SJSA1 (cell line): ENCODE data around the gene ZZZ3. TPM values are rescaled to one million over a fixed set of nuclear protein-coding genes. Genes with fewer than 3 reads are reported as not detected.
"Not testable (repeated sequence)": the region's sequence is repeated elsewhere in the genome, so short reads cannot be mapped to it uniquely, and the experiment has no call there.

Experiments
- DNase-seq, 2 experiments: peaks; one replicate each; pipeline ENCODE4 v3.0.0-alpha.2; 2015 to 2020; ENCODE audit warnings: low spot score in 2 of 2, low read depth in 1 of 2
- H3K27ac ChIP-seq: fragments of 250-450 bp; sonication (Bioruptor Pico); 2 replicates; pipeline ENCODE4 v1.5.1; 2020; ENCODE audit warnings: mild to moderate bottlenecking, moderate library complexity
- H3K27me3 ChIP-seq: fragments of 250-450 bp; sonication (Bioruptor Pico); replicated peaks from 2 replicates; pipeline ENCODE4 v1.5.1; 2020; ENCODE audit warnings: mild to moderate bottlenecking, moderate library complexity
- H3K36me3 ChIP-seq: fragments of 250-450 bp; sonication (Bioruptor Pico); 2 replicates; pipeline ENCODE4 v1.5.1; 2020; ENCODE audit warnings: mild to moderate bottlenecking
- H3K4me1 ChIP-seq: fragments of 250-450 bp; sonication (Bioruptor Pico); replicated peaks from 2 replicates; pipeline ENCODE4 v1.6.1; 2021; ENCODE audit warnings: mild to moderate bottlenecking
- H3K4me3 ChIP-seq: fragments of 250-450 bp; sonication (Bioruptor Pico); 2 replicates; pipeline ENCODE4 v1.5.1; 2020; ENCODE audit warnings: mild to moderate bottlenecking
- H3K9me3 ChIP-seq: fragments of 250-450 bp; sonication (Bioruptor Pico); replicated peaks from 2 replicates; pipeline ENCODE4 v1.5.1; 2020; ENCODE audit warnings: mild to moderate bottlenecking
- total RNA-seq: library from RNA; depleted of rRNA; stranded (reverse); fragments of >200 nt; shearing (Covaris generic); gene quantifications from 2 replicates; pipeline ENCODE4 v1.2.3, GENCODE V29; 2014

ZZZ3 gene
- total RNA-seq, 1 experiment from 2014 or later: 94.4 TPM

GRCh38 chr1:77683160-77684148 is 996 bp upstream of the ZZZ3 start:
- Histone ChIP-seq H3K27me3 (no peaks in the 10 kb centered on the region), H3K27ac (peak overlapping the region; percentile 84), H3K9me3 (no peaks in the 10 kb centered on the region), H3K4me3 (peak overlapping the region; percentile 61), H3K36me3 (no peaks in the 10 kb centered on the region), H3K4me1 (peaks cover 8% of the 10 kb centered on the region)
- DNase-seq: peak; percentile 97 to 98

- no peaks in the 10 kb centered on the region for H3K9me3 ChIP-seq
- no peak overlapping the region for H3K27ac ChIP-seq
These were observed 2.3 kb downstream of the ZZZ3 start for GRCh38 chr1:77680173-77680572.

GRCh38 chr1:77678660-77679610 is 3.5 kb downstream of the ZZZ3 start:
- Histone ChIP-seq H3K9me3 (no peaks in the 10 kb centered on the region), H3K27me3 (no peaks in the 10 kb centered on the region), H3K4me1 (peaks cover 12% of the 10 kb centered on the region), H3K4me3 (no peak overlapping the region), H3K27ac (no peak overlapping the region), H3K36me3 (0 out of 2 replicates have a peak, but pooled peaks cover 2% of the 10 kb centered on the region)
- no peak for DNase-seq

More at GRCh38 chr1:77680173-77680572, 2.3 kb downstream of the ZZZ3 start:
- 0 out of 2 replicates have a peak, but pooled peaks cover 2% of the 10 kb centered on the region for H3K36me3 ChIP-seq
- H3K4me3 ChIP-seq: no peak overlapping the region
- DNase-seq: no peak
- H3K27me3 ChIP-seq: no peaks in the 10 kb centered on the region
- peaks cover 8% of the 10 kb centered on the region for H3K4me1 ChIP-seq

GRCh38 chr1:77674807-77675206 is 7.7 kb downstream of the ZZZ3 start:
- H3K36me3 ChIP-seq, DNase-seq, H3K9me3 ChIP-seq, H3K27me3 ChIP-seq, H3K4me3 ChIP-seq, H3K27ac ChIP-seq: not testable (repeated sequence)
- peaks cover 34% of the 10 kb centered on the region for H3K4me1 ChIP-seq

GRCh38 chr1:77673716-77674355 is 8.6 kb downstream of the ZZZ3 start:
- Histone ChIP-seq H3K4me1 (peaks cover 34% of the 10 kb centered on the region), H3K27me3 (no peaks in the 10 kb centered on the region), H3K27ac (peak overlapping the region; percentile 36), H3K9me3 (no peaks in the 10 kb centered on the region), H3K36me3 (0 out of 2 replicates have a peak, but pooled peaks cover 2% of the 10 kb centered on the region), H3K4me3 (no peak overlapping the region)
- peak in 1 of 2 experiments; percentile 37 for DNase-seq

GRCh38 chr1:77673030-77673429 is 9.4 kb downstream of the ZZZ3 start:
- Histone ChIP-seq H3K4me1 (peaks cover 34% of the 10 kb centered on the region), H3K36me3 (0 out of 2 replicates have a peak, but pooled peaks cover 2% of the 10 kb centered on the region), H3K27ac (peak overlapping the region; percentile 59; the same call in 1 of the 2 replicates)

GRCh38 chr1:77672374-77672773 is 10.1 kb downstream of the ZZZ3 start:
- Histone ChIP-seq H3K27me3 (no peaks in the 10 kb centered on the region), H3K36me3 (0 out of 2 replicates have a peak, but pooled peaks cover 2% of the 10 kb centered on the region), H3K4me1 (peaks cover 34% of the 10 kb centered on the region), H3K9me3 (no peaks in the 10 kb centered on the region), H3K4me3 (peak overlapping the region; percentile 24), H3K27ac (peak overlapping the region; percentile 59)
- DNase-seq: no peak

More at GRCh38 chr1:77673030-77673429, 9.4 kb downstream of the ZZZ3 start:
- no peaks in the 10 kb centered on the region for H3K9me3 ChIP-seq
- H3K27me3 ChIP-seq: no peaks in the 10 kb centered on the region
- H3K4me3 ChIP-seq: no peak overlapping the region
- no peak for DNase-seq

GRCh38 chr1:77671836-77672235 is 10.6 kb downstream of the ZZZ3 start:
- no peaks in the 10 kb centered on the region for H3K9me3 ChIP-seq
- no peaks in the 10 kb centered on the region for H3K36me3 ChIP-seq
- H3K4me3 ChIP-seq: peak overlapping the region; percentile 24
- peak overlapping the region; percentile 59 for H3K27ac ChIP-seq
- peaks cover 34% of the 10 kb centered on the region for H3K4me1 ChIP-seq
- peak in 1 of 2 experiments; percentile 66 for DNase-seq
- H3K27me3 ChIP-seq: no peaks in the 10 kb centered on the region

- H3K36me3 ChIP-seq: no peaks in the 10 kb centered on the region
- H3K4me1 ChIP-seq: peaks cover 34% of the 10 kb centered on the region
- H3K27ac ChIP-seq: no peak overlapping the region
- no peaks in the 10 kb centered on the region for H3K27me3 ChIP-seq
- no peak overlapping the region for H3K4me3 ChIP-seq
- DNase-seq: no peak
- no peaks in the 10 kb centered on the region for H3K9me3 ChIP-seq
These were observed 12.1 kb downstream of the ZZZ3 start for GRCh38 chr1:77670330-77670729.

- Histone ChIP-seq H3K27me3 (no peaks in the 10 kb centered on the region), H3K4me3 (no peak overlapping the region), H3K36me3 (no peaks in the 10 kb centered on the region), H3K27ac (no peak overlapping the region), H3K9me3 (no peaks in the 10 kb centered on the region), H3K4me1 (peaks cover 28% of the 10 kb centered on the region)
- no peak for DNase-seq
These were observed 13.5 kb downstream of the ZZZ3 start for GRCh38 chr1:77668924-77669449.

GRCh38 chr1:77664939-77665516 is 17.4 kb downstream of the ZZZ3 start:
- Histone ChIP-seq H3K27ac (no peak overlapping the region), H3K9me3 (peaks cover 5% of the 10 kb centered on the region; the same call in 1 of the 2 replicates), H3K36me3 (0 out of 2 replicates have a peak, but pooled peaks cover 4% of the 10 kb centered on the region), H3K27me3 (no peaks in the 10 kb centered on the region), H3K4me1 (no peaks in the 10 kb centered on the region), H3K4me3 (no peak overlapping the region)
- no peak for DNase-seq

GRCh38 chr1:77661696-77662095 is 20.8 kb downstream of the ZZZ3 start:
- no peaks in the 10 kb centered on the region for H3K27me3 ChIP-seq
- H3K27ac ChIP-seq: no peak overlapping the region
- no peaks in the 10 kb centered on the region for H3K4me1 ChIP-seq
- peaks cover 5% of the 10 kb centered on the region; the same call in 1 of the 2 replicates for H3K9me3 ChIP-seq
- H3K36me3 ChIP-seq: 0 out of 2 replicates have a peak, but pooled peaks cover 4% of the 10 kb centered on the region
- no peak for DNase-seq
- no peak overlapping the region for H3K4me3 ChIP-seq
